ENCODE results near the gene NISCH. TPM values are rescaled to one million over a fixed set of nuclear protein-coding genes. Genes with fewer than 3 reads are reported as not detected.
"Not testable (repeated sequence)": the region's sequence is repeated elsewhere in the genome, so short reads cannot be mapped to it uniquely, and the experiment has no call there.

Gene NISCH
- total and polyA plus RNA-seq, 7 donors: 14.3 to 33.4 (median 23.6) TPM

- ATAC-seq: no peak
- H3K36me3 ChIP-seq (ENCODE audit: insufficient read depth in 1 of 2, low read depth in 1 of 2): peaks cover 0 to 5% of the 10 kb centered on the region in 2 donors
- DNase-seq: peak; percentile 10 to 46
- H3K27me3 ChIP-seq (ENCODE audit: insufficient read depth in 3 of 3, low read length in 2 of 3): no peaks in the 10 kb centered on the region
- H3K9me3 ChIP-seq: no peaks in the 10 kb centered on the region
- intact Hi-C loops (cut with DNase I): no loop called here
- H3K4me1 ChIP-seq: no peaks in the 10 kb centered on the region
- no peak overlapping the region for H3K27ac ChIP-seq
- TF ChIP-seq CTCF (IDR thresholded peaks at IDR 0.05): no peak
- no peak overlapping the region for H3K4me3 ChIP-seq
- 94 to 95% (median 94%) methylated on average over 24 to 26 of the region's 26 CpGs for WGBS, 3 donors
Observed at GRCh38 chr3:52523386-52524257, 68.2 kb downstream of the NISCH start.

- no peak for TF ChIP-seq CTCF (IDR thresholded peaks at IDR 0.05)
- ATAC-seq (no peak), DNase-seq (peak in 1 of 2 donors; percentile 41)
- intact Hi-C loops (cut with DNase I): no loop called here
- H3K27ac ChIP-seq: peak overlapping the region; percentile 63
- WGBS, 3 donors: 93 to 96% (median 94%) methylated on average over 18 of the region's 18 CpGs
- peaks cover 0 to 5% of the 10 kb centered on the region in 2 donors for H3K36me3 ChIP-seq (ENCODE audit: insufficient read depth in 1 of 2, low read depth in 1 of 2)
- no peaks in the 10 kb centered on the region for H3K4me1 ChIP-seq
- no peaks in the 10 kb centered on the region for H3K27me3 ChIP-seq (ENCODE audit: insufficient read depth in 3 of 3, low read length in 2 of 3)
- no peak overlapping the region for H3K4me3 ChIP-seq
- no peaks in the 10 kb centered on the region for H3K9me3 ChIP-seq
Observed at GRCh38 chr3:52524258-52524751, 68.9 kb downstream of the NISCH start.

GRCh38 chr3:52524752-52525679 is 69.6 kb downstream of the NISCH start:
- Histone ChIP-seq H3K36me3 (ENCODE audit: insufficient read depth in 1 of 2, low read depth in 1 of 2) (peaks cover 0 to 5% of the 10 kb centered on the region in 2 donors), H3K9me3 (no peaks in the 10 kb centered on the region), H3K4me3 (no peak overlapping the region), H3K27ac (peak overlapping the region; percentile 68), H3K4me1 (peaks cover 3% of the 10 kb centered on the region), H3K27me3 (ENCODE audit: insufficient read depth in 3 of 3, low read length in 2 of 3) (no peaks in the 10 kb centered on the region)
- no peak for TF ChIP-seq CTCF (IDR thresholded peaks at IDR 0.05)
- intact Hi-C loops (cut with DNase I): no loop called here
- ATAC-seq (peak in 1 of 4 donors; percentile 19), DNase-seq (peak in 1 of 2 donors; percentile 73)
- WGBS, 3 donors: 68 to 75% (median 68%) methylated on average over 30 to 34 of the region's 34 CpGs

- Histone ChIP-seq H3K27me3 (ENCODE audit: insufficient read depth in 3 of 3, low read length in 2 of 3) (no peaks in the 10 kb centered on the region), H3K27ac (peak overlapping the region; percentile 68), H3K9me3 (no peaks in the 10 kb centered on the region), H3K4me1 (peaks cover 6% of the 10 kb centered on the region), H3K4me3 (no peak overlapping the region), H3K36me3 (ENCODE audit: insufficient read depth in 1 of 2, low read depth in 1 of 2) (peaks cover 0 to 5% of the 10 kb centered on the region in 2 donors)
- peak in 1 of 2 donors; percentile 26 for DNase-seq
- intact Hi-C loops (cut with DNase I): loop anchor here in 1 of 2 donors (1.0 kb wide), 1 partner anchor 10 kb away; no protein-coding TSS in a partner anchor
- no peak for TF ChIP-seq CTCF (IDR thresholded peaks at IDR 0.05)
- no peak for ATAC-seq
- WGBS, 3 donors: 74 to 79% (median 76%) methylated on average over 9 of the region's 9 CpGs
Observed at GRCh38 chr3:52525680-52526561, 70.5 kb downstream of the NISCH start.

GRCh38 chr3:52526671-52527038 is 71.3 kb downstream of the NISCH start:
- DNase-seq: peak in 1 of 2 donors; percentile 32
- intact Hi-C loops (cut with DNase I): loop anchor here in 1 of 2 donors (1.0 kb wide), 1 partner anchor 10 kb away; no protein-coding TSS in a partner anchor
- ATAC-seq; H3K4me1 ChIP-seq; H3K4me3 ChIP-seq; H3K27ac ChIP-seq; H3K36me3 ChIP-seq (ENCODE audit: insufficient read depth in 1 of 2, low read depth in 1 of 2); H3K9me3 ChIP-seq; H3K27me3 ChIP-seq (ENCODE audit: insufficient read depth in 3 of 3, low read length in 2 of 3): not testable (repeated sequence)
- 79 to 91% (median 83%) methylated on average over 5 of the region's 5 CpGs for WGBS, 3 donors
